ENCODE data around the gene ZNF688. TPM values are rescaled to one million over a fixed set of nuclear protein-coding genes. Genes with fewer than 3 reads are reported as not detected.
"Not testable (repeated sequence)": the region's sequence is repeated elsewhere in the genome, so short reads cannot be mapped to it uniquely, and the experiment has no call there.

The ZNF688 gene
- total RNA-seq, 1 experiment from 2014 or later: 8.5 TPM

- no peak overlapping the region for H3K4me3 ChIP-seq (ENCODE audit: insufficient read depth, low read depth, low read length)
- DNase-seq: no peak
- H3K27me3 ChIP-seq (ENCODE audit: control insufficient read depth, insufficient read depth, low read length): no peaks in the 10 kb centered on the region
- no peaks in the 10 kb centered on the region; the same call in 1 of the 2 replicates for H3K36me3 ChIP-seq (replicated peaks; ENCODE audit: control insufficient read depth, insufficient read depth, low read length)
Measured at GRCh38 chr16:30555315-30556124, 16.0 kb downstream of the ZNF688 start.

- Histone ChIP-seq H3K27me3 (ENCODE audit: control insufficient read depth, insufficient read depth, low read length) (no peaks in the 10 kb centered on the region), H3K36me3 (replicated peaks; ENCODE audit: control insufficient read depth, insufficient read depth, low read length) (no peaks in the 10 kb centered on the region; the same call in 1 of the 2 replicates), H3K4me3 (ENCODE audit: insufficient read depth, low read depth, low read length) (no peak overlapping the region)
- DNase-seq: no peak
Measured at GRCh38 chr16:30554557-30555314, 16.8 kb downstream of the ZNF688 start.

DNA sequence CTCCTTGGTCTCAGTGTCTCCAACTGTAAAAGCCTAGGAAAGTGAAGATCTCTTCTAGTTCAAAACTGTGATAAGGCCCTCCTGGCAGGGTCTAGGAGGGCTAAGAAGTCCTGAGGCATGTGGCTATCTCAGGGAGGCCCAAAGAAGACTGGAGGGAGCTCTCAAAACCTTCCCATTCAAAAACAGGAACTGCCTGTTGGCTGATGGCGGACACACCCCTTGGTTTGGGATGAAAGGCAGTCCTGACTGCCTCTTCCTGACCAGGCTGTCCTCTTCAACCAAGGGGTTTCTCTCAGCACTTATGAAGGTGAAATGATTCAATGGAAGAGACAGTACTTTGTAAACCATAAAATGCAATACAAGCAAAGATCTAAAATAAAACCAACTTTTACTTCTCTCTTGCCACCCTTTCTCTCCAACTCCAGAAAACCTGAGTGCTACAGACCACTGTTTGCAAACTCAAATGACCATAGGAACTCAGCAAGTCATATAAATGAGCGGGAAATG, 18.1 kb downstream of the ZNF688 start:
- Histone ChIP-seq H3K36me3 (replicated peaks; ENCODE audit: control insufficient read depth, insufficient read depth, low read length) (no peaks in the 10 kb centered on the region; the same call in 1 of the 2 replicates), H3K4me3 (ENCODE audit: insufficient read depth, low read depth, low read length) (no peak overlapping the region), H3K27me3 (ENCODE audit: control insufficient read depth, insufficient read depth, low read length) (no peaks in the 10 kb centered on the region)
- DNase-seq: no peak

- DNase-seq: no peak
- H3K4me3 ChIP-seq (ENCODE audit: insufficient read depth, low read depth, low read length): no peak overlapping the region
- no peaks in the 10 kb centered on the region for H3K27me3 ChIP-seq (ENCODE audit: control insufficient read depth, insufficient read depth, low read length)
- no peaks in the 10 kb centered on the region; the same call in 1 of the 2 replicates for H3K36me3 ChIP-seq (replicated peaks; ENCODE audit: control insufficient read depth, insufficient read depth, low read length)
Measured at GRCh38 chr16:30552956-30553355, 18.6 kb downstream of the ZNF688 start.

DNA sequence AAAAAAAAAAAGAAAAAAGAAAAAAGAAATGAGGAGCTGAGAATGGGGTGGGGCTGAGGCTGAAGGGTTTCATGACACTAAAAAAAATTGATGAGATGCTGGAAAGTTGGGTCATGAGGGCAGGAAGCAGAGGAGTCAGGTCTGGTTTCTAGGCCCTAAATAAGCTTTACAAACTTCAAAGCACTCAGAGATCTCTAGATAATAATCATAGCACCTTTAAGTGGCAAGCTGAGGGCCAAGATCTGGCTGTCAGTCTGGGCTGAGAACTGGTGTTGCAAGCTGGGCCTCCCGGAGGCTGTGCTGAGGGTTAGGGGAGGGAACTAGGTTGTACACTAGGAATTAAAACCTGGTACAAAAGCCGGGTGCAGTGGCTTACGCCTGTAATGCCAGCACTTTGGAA, 19.7 kb downstream of the ZNF688 start:
- H3K36me3 ChIP-seq (replicated peaks; ENCODE audit: control insufficient read depth, insufficient read depth, low read length): no peaks in the 10 kb centered on the region; the same call in 1 of the 2 replicates
- no peak for DNase-seq

GRCh38 chr16:30548416-30549253, 22.9 kb downstream of the ZNF688 start:
- no peak overlapping the region for H3K4me3 ChIP-seq (ENCODE audit: insufficient read depth, low read depth, low read length)
- DNase-seq: no peak

More for the DNA sequence above, 19.7 kb downstream of the ZNF688 start:
- Histone ChIP-seq H3K27me3 (ENCODE audit: control insufficient read depth, insufficient read depth, low read length) (no peaks in the 10 kb centered on the region), H3K4me3 (ENCODE audit: insufficient read depth, low read depth, low read length) (no peak overlapping the region)

GRCh38 chr16:30546115-30546514, 25.4 kb downstream of the ZNF688 start:
- Histone ChIP-seq H3K36me3 (replicated peaks; ENCODE audit: control insufficient read depth, insufficient read depth, low read length) (no peaks in the 10 kb centered on the region), H3K4me3 (ENCODE audit: insufficient read depth, low read depth, low read length) (no peak overlapping the region), H3K27me3 (ENCODE audit: control insufficient read depth, insufficient read depth, low read length) (no peaks in the 10 kb centered on the region)
- no peak for DNase-seq

More at GRCh38 chr16:30548416-30549253, 22.9 kb downstream of the ZNF688 start:
- Histone ChIP-seq H3K27me3 (ENCODE audit: control insufficient read depth, insufficient read depth, low read length) (no peaks in the 10 kb centered on the region), H3K36me3 (replicated peaks; ENCODE audit: control insufficient read depth, insufficient read depth, low read length) (no peaks in the 10 kb centered on the region)

DNA sequence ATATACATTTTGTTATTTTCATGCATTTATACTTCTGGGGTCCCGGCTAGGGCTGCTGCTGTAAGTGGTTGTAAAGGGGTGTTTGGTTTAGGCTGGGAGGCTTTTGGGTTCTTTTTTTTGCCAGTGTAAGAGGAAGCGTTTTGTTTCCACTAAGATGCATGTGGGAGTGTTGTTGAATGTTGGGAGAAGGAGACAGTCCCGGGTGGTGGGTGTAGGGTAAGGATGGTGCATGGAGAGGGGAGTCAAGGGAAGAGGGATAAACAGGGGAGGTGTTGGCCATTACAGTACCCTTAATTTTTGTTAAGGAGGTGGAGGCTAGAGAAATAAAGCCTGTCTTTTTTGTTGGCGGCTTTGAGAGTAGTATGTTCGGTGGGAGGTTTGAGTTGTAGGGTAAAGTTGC, 28.4 kb downstream of the ZNF688 start:
- Histone ChIP-seq H3K27me3 (ENCODE audit: control insufficient read depth, insufficient read depth, low read length) (no peaks in the 10 kb centered on the region), H3K4me3 (ENCODE audit: insufficient read depth, low read depth, low read length) (no peak overlapping the region), H3K36me3 (replicated peaks; ENCODE audit: control insufficient read depth, insufficient read depth, low read length) (no peaks in the 10 kb centered on the region; the same call in 1 of the 2 replicates)
- no peak for DNase-seq

- no peaks in the 10 kb centered on the region for H3K27me3 ChIP-seq (ENCODE audit: control insufficient read depth, insufficient read depth, low read length)
- no peak for DNase-seq
- H3K36me3 ChIP-seq (replicated peaks; ENCODE audit: control insufficient read depth, insufficient read depth, low read length): no peaks in the 10 kb centered on the region; the same call in 1 of the 2 replicates
- H3K4me3 ChIP-seq (ENCODE audit: insufficient read depth, low read depth, low read length): no peak overlapping the region
Measured at GRCh38 chr16:30541502-30542329, 29.8 kb downstream of the ZNF688 start.

DNA sequence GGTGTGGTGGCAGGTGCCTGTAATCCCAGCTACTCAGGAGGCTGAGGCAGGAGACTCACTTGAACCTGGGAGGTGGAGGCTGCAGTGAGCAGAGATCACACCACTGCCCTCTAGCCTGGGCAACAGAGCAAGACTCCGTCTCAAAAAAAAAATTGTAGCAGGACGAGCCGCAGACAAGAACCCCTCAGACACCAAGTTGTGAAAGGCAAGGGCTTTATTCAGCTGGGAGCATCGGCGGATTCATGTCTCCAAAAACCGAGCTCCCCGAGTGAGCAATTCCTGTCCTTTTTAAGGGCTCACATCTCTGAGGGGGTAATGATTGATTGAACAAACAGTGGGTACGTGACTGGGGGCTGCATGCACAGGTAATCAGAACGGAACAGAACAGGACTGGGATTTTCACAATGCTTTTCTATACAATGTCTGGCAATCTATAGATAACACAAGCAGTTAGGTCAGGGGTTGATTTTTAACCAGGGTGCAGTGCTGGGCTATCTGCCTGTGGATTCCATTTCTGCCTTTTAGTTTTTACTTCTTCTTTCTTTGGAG, 30.5 kb downstream of the ZNF688 start:
- not testable (repeated sequence) for H3K36me3 ChIP-seq (replicated peaks; ENCODE audit: control insufficient read depth, insufficient read depth, low read length); H3K4me3 ChIP-seq (ENCODE audit: insufficient read depth, low read depth, low read length); DNase-seq; H3K27me3 ChIP-seq (ENCODE audit: control insufficient read depth, insufficient read depth, low read length)

DNA sequence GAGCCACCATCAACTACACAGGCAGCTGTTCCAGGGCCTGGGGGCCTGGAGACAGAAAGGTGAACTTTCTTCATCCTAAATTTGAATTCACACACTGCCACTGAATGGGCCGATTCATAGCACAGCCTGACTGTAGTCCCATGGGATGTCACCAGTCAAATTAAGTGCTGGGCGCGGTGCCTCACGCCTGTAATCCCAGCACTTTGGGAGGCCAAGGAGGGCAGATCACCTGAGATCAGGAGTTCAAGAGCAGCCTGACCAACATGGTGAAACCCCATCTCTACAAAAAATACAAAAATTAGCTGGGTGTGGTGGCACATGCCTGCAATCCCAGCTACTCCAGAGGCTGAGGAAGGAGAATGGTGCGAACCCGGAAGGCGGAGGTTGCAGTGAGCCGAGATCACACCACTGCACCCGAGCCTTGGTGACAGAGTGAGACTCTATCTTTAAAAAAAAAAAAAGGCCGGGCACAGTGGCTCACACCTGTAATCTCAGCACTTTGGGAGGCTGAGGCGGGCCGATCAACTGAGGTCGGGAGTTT, 31.5 kb downstream of the ZNF688 start:
- not testable (repeated sequence) for H3K36me3 ChIP-seq (replicated peaks; ENCODE audit: control insufficient read depth, insufficient read depth, low read length); H3K27me3 ChIP-seq (ENCODE audit: control insufficient read depth, insufficient read depth, low read length); H3K4me3 ChIP-seq (ENCODE audit: insufficient read depth, low read depth, low read length); DNase-seq

DNA sequence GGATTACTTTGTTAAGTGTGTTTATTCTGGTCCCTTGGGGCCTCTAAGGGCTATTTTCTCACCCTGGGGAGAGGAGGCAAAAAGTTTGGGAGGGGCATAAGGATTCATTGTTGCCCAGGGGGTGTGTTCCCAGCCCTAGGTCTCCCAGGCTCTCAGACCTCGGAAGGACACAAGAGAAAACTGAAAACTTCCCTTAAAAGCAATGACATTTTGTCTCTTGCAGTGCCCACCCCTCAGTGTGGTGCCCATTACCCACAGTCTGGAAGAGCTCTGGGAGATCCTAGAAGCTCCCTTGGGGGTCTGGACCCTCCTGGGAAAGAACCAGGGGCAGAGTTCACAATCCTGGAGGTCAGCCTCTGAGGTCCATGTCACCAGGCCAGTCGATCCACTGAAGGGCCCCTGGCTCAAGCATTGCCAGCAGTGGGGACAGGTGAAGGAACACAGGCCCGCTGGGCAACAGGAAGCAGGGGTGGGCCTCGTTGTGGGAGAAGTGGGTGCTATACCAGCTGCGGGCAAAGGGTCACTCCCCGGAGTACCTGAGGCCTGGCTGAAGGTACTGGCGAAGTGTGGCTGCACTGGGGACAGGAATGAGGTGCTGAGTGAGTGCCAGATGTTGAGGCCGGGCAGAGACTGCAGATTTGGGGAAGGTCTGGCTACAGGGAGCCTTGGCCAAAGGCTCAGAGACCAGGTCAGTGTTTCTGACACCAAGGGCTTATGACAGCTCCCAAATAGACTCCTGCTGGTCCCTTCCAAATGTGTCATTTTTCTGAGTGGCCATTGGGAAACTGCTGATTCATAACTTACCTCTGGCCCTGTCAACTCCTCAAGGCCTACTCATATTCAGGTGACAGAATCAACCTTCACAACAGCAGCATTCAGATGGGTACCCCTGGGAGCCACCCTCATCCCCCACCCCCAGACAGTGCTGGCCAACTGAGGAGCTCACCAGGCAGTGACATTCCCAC, 32.2 kb downstream of the ZNF688 start:
- no peak for DNase-seq
- Histone ChIP-seq H3K36me3 (replicated peaks; ENCODE audit: control insufficient read depth, insufficient read depth, low read length) (no peaks in the 10 kb centered on the region; the same call in 1 of the 2 replicates), H3K27me3 (ENCODE audit: control insufficient read depth, insufficient read depth, low read length) (no peaks in the 10 kb centered on the region), H3K4me3 (ENCODE audit: insufficient read depth, low read depth, low read length) (no peak overlapping the region)
